Dermis microvascular lymphatic vessel endothelial cell (primary cell): Measurements from ENCODE around the gene PRR18. TPM values are rescaled to one million over a fixed set of nuclear protein-coding genes. Genes with fewer than 3 reads are reported as not detected.

ENCODE experiments used
- DNase-seq, 2 donors: peaks; one replicate each; pipeline versions ENCODE4 v3.0.0 to v3.0.0-alpha.2; 2010; ENCODE audit warnings: low read depth in 2 of 2
- total RNA-seq: library from RNA; depleted of rRNA; stranded (reverse); fragments of >200 nt; gene quantifications from 2 replicates; pipeline ENCODE4 v1.2.1, GENCODE V29; 2014

The PRR18 gene
- total RNA-seq, 1 donor from 2014 or later = not detected

- DNase-seq = no peak
These were observed 31.2 kb downstream of the PRR18 start for GRCh38 chr6:166277018-166277417.

GRCh38 chr6:166275714-166276166 is 32.5 kb downstream of the PRR18 start:
- peak in 1 of 2 donors; percentile 50 for DNase-seq

- no peak for DNase-seq
These were observed 33.3 kb downstream of the PRR18 start for GRCh38 chr6:166274739-166275370.

GRCh38 chr6:166274163-166274562 is 34.0 kb downstream of the PRR18 start:
- DNase-seq = no peak

DNA sequence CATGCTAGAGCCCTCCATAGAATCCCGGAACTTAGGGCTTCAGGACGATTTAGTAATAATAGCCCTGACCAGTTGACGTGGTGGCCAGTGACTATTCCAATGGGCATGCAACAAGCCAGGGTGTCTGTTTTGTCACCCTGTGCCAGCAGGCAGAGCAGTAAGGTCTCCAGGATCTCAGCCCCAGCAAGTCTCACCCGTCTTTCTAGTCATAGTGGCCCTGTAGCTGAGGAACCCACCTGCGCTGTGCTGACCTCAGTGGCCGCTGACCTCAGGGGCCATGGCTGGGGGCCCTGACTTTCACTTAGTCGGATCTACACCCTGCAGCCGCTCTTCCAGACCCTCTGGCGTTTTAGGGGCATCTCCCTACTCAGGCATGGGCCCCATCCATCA is 36.8 kb downstream of the PRR18 start:
- no peak for DNase-seq

DNA sequence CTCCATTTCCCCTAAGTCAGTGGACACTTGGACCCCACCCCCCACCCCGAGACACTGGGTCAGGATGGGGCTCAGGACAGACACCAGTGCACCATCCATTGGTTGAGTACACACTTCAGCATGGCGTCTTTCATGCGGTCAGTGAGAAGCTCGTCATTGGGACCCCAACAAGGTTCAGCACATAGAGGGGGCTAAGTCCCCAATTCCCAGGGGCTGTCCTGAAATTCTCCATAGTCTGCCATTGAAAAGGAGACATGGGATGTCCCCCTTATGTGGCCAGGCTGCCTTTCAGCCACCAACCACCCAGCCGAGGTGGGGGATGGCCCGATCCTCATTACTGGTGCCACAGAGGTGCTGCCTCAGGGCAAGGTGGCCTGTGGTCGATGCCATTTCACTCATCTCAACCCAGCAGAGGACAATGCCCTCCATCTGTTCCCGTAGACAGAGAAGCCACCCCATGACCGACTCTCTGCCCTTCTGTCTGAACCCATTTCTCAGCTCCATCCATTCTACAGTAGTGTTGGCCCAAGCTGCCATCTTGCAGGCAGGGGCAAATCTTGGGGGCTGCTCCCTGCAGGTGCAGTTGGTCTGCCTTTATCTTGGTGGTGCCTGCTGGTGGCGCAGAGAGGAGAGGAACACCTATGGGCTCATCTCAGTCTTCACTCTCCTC is 37.4 kb downstream of the PRR18 start:
- no peak for DNase-seq

DNA sequence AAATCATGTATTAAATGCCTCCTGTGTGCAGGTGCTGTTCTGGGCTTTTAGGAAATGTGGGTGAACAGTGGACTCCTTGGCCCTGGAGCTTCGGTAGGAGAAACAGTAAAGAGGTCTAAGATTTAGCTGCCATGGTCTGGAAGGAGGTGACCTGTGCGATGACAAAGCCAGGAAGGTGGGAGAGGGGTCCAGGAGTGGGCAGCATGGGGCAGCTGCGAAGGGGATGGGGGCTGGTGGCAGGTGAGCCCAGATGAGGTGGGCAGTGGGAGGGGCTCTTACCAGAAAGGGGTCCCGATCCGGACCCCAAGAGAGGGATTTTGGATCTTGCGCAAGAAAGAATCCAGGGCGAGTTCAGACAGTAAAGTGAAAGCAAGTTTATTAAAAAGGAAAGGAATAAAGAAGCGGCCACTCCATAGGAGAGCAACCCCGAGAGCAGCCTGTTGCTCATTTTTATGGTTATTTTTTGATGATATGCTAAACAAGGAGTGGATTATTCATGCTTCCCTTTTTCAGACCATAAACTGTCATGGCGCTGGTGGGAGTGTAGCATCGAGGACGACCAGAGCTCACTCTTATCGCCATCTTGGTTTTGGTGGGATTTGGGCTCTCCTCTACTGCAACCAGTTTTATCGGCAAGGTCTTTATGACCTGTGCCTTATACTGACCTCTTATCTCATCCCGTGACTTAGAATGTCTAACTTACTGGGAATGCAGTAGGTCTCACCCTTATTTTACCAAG is 38.7 kb downstream of the PRR18 start:
- DNase-seq = no peak

- no peak for DNase-seq
These were observed 39.8 kb downstream of the PRR18 start for GRCh38 chr6:166268431-166268830.

DNA sequence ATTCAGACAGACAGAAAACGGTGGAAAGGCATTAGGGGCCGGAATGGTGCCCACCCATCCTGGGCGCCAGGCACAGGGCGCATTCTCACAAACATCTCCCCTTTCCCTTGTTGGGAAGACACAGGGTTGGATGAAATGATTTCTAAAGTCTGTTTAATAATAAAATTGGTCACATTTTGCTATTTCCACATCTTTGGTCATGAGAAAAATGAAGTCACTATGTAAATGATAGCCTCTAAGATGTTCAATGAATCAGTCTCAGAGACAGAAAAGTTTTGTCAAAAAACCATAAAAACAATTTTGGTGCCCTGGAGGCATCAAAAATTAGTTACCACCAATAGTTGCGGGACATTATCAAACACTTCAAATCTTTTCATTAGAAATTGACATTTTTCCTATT is 40.7 kb downstream of the PRR18 start:
- no peak for DNase-seq

DNA sequence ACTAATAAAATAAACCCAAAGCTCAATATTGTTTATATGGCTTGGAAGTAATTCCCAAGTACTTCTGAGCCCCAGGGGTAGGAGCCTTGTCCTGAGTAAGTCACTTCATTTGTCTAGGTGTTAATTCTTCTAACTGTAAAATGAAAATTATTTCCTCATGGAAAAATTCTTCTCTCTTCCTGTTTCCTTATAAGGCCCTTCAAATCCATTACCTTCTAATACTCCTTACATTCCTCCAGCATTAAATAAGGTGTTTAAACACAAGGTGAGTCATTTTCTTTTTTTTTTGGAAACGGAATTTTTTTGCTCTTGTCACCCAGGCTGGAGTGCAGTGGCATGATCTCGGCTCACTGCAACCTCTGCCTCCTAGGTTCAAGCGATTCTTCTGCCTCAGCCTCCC is 41.9 kb downstream of the PRR18 start:
- DNase-seq = no peak

DNA sequence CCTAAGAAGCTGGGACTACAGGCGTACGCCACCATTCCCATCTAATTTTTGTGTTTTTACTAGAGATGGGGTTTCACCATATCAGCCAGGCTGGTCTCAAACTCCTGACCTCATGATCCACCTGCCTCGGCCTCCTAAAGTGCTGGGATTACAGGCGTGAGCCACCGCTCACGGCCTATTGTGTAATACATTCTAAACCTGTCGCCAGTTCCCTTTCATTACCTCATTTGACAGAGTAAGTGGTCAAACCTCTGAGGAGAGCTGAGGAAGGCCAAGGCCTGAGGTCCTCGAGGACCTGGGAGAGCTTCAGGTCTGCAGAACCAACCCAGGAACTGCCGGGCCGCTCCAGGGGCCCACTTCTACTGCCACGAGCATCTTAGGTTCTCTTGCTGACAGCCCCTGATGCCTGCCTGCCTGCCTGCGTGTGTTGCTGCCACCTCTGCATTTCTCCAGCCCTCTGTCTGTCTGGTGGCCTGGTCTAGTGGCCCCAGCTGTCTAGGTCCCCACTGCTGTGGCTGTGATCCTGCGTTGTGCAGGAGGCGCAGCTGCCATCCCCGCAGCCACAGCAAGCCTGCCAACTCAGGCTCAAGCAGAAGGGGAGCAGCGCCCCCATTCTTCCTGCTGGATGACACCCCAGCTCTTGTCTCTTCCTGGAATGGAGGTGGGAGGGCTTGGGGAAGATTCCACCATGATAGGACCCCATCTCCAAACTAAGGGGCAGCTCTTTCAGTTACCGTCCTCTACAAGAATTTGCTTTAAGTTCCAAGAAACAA is 45.3 kb downstream of the PRR18 start:
- DNase-seq = no peak

GRCh38 chr6:166259296-166259977 is 48.8 kb downstream of the PRR18 start:
- DNase-seq = no peak

DNA sequence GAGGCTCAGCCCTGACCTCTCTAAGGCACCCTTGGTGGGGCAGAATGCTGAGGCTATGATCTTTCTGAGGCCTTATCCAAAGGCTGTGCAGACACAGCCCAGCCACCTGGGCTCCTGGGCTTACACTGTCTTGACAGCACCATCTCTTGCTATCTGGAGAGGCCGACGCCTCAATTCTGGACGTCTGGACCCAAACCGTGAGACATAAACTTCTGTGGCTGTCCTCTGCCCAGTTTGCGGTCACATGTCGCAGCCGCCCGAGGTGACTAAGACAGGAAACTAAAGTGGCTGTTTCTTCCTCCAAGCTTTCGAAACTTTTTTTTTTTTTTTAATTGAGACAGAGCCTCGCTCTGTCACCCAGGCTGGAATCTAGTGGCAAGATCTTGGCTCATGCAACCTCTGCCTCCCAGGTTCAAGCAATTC is 49.3 kb downstream of the PRR18 start:
- DNase-seq = no peak

- no peak for DNase-seq
These were observed 50.3 kb downstream of the PRR18 start for GRCh38 chr6:166257911-166258318.

Other genes with a start within 250 kb of the PRR18 start
- gene TBXT, start 140.5 kb downstream of the PRR18 start, total RNA-seq = not detected in 2 replicates
- 18.7 and 20.7 TPM in 2 replicates for gene SFT2D1, start 34.2 kb upstream of the PRR18 start, total RNA-seq
- 15.4 and 15.8 TPM in 2 replicates for gene MPC1, start 74.5 kb upstream of the PRR18 start, total RNA-seq